HFF-Myc (cell line): ENCODE data around the gene SUGT1.
"Not testable (repeated sequence)": the region's sequence is repeated elsewhere in the genome, so short reads cannot be mapped to it uniquely, and the experiment has no call there.

Experiments used
- DNase-seq: peaks from one replicate; pipeline ENCODE4 v3.0.0-alpha.2; 2011; ENCODE audit warnings: low read depth; ENCODE audit errors: extremely low read depth
- H3K4me3 ChIP-seq: replicated peaks from 2 replicates; pipeline ENCODE4 v1.5.1; 2011; ENCODE audit warnings: low read depth, mild to moderate bottlenecking, control low read depth, low read length
- TF ChIP-seq, protein P1 (sequence below): IDR thresholded peaks from 2 replicates; pipeline ENCODE4 v1.5.1; 2012; ENCODE audit warnings: mild to moderate bottlenecking, low read depth, low read length, control low read depth; ENCODE audit errors: missing control alignments

The SUGT1 gene

DNA sequence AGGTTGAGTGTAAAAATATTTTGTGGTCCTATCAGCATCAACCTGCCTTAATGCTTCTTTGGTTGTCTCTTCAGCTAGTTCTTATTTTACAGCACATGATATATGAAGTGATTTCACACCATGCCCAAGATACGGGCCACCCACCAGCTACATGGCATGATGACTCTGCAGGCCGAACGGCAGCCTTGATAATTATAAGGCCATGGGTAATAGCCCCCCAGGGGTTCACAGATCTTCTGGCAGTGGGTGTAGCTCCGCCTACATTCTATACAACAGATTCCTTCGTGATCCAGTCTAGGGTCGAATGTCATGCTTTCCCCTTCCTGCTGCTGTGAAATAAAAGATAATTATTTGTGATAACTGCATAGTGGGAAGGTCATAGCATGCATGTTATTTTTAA is 50.8 kb downstream of the SUGT1 start:
- DNase-seq: no peak
- H3K4me3 ChIP-seq: no peak overlapping the region

DNA sequence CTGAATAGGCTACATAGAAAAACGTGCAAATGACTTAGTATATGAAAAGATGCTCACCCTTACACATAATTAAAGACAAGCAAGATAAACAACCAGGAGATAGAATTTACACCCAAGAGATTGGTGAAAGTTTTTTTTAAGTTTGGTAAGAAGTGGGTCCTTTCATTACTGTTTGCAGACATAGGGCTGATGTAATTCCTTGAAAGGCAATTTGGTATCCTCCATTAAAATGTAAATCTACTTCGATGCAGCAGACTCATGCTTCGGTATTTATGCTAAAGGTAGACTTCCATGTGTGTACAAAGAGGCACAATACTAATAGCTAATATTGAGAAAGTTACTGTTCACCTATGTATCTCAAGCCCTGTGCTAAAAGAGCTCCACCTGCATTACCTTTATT is 53.4 kb downstream of the SUGT1 start:
- H3K4me3 ChIP-seq: no peak overlapping the region
- TF ChIP-seq, protein P1, sequence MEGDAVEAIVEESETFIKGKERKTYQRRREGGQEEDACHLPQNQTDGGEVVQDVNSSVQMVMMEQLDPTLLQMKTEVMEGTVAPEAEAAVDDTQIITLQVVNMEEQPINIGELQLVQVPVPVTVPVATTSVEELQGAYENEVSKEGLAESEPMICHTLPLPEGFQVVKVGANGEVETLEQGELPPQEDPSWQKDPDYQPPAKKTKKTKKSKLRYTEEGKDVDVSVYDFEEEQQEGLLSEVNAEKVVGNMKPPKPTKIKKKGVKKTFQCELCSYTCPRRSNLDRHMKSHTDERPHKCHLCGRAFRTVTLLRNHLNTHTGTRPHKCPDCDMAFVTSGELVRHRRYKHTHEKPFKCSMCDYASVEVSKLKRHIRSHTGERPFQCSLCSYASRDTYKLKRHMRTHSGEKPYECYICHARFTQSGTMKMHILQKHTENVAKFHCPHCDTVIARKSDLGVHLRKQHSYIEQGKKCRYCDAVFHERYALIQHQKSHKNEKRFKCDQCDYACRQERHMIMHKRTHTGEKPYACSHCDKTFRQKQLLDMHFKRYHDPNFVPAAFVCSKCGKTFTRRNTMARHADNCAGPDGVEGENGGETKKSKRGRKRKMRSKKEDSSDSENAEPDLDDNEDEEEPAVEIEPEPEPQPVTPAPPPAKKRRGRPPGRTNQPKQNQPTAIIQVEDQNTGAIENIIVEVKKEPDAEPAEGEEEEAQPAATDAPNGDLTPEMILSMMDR: no peak
- no peak for DNase-seq

More for the DNA sequence above, 50.8 kb downstream of the SUGT1 start:
- TF ChIP-seq, protein P1: no peak

DNA sequence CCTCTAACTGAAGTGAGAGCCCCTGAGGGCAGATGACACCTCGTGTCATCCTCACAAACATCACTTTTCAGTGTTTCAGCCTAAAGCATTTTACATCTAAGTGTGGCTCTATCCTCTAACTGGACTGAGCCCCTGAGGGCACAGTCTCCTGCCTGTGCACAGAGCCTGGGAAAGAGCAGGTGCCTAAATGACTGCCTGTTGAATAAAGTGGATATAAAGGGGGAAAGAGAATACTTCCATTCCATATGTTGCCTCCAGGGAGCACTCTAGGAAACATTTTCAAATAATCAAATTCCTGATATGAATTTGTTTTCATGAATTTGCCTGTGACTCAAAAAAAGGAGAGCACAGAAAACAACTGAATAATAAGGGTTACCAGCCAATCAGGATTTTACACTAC is 54.7 kb downstream of the SUGT1 start:
- DNase-seq: no peak
- TF ChIP-seq, protein P1: no peak
- H3K4me3 ChIP-seq: no peak overlapping the region

DNA sequence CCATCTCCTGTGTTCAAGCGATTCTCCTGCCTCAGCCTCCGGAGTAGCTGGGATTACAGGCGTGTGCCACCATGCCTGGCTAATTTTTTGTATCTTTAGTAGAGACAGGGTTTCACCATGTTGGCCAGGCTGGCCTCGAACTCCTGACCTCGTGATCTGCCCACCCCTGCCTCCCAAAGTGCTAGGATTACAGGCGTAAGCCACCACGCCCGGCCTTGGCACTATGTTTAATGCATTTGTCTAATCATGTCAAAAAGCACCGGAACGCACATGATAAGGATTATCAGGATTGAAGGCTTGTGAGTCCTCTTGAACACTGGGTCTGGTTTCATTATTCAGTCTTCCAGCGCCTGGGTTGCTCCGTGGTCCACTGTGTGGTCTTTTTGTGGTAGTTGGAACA is 55.6 kb downstream of the SUGT1 start:
- H3K4me3 ChIP-seq, DNase-seq: not testable (repeated sequence)

DNA sequence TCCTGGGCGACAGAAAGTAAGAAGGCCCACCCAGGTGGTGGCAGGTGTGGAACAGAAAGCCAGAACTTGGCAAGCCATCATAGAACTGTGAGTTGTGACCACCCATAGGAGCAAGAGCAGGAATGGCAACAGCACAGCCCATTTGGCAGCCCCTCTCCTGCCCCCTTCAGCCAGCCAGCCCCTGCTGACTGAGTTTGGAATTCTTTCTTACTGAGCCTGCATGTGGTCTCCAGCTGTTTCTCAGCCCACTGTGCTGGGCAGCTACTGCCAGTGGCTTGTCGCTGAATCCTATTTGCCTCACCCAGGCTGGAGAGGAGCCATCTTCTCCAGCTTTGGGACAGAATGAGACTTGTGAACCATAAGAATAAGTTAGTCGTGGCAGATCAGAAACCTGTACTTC is 58.6 kb downstream of the SUGT1 start:
- peak; percentile 10 for DNase-seq
- TF ChIP-seq, protein P1: no peak

DNA sequence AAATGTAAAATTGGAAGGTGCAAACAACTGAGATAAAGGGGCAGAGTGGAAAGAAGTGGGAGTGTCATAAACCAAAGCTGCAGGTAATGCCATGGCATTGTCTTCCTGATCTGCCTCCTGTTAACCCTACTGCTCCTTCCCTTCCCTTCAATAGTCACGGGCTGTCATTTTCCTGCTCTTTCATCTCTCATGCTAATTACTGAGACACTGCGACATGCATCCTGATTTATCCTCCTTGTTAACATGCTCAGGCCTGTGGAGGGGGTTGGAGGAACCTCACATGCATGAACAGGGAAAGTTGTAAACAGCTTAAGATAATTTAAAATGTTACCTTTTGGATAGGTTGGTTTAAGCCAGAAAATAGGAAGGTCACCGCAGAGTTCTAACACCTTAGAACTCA is 59.7 kb downstream of the SUGT1 start:
- no peak for DNase-seq
- TF ChIP-seq, protein P1: no peak

More for the DNA sequence above, 58.6 kb downstream of the SUGT1 start:
- H3K4me3 ChIP-seq: no peak overlapping the region

DNA sequence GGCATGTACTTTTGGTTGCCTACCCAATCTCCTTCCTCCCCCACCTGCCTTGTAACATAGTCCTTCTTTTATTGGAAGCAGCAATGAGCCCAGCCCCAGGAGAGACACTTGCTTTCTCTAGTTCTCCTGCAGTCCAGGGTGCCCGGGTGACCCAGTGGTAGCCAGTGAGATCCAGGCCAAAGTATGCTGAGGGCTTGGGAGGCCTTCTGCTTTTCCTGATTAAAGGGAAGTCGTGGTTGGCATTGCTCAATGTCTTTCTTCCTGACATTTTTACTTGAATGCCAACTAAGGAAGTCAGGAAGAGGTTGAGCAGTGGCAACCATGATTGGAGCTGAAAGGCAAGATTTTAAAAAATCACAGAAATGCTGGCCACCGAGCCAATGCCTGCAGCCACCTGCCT is 61.3 kb downstream of the SUGT1 start:
- H3K4me3 ChIP-seq: no peak overlapping the region
- TF ChIP-seq, protein P1: no peak
- DNase-seq: no peak

More for the DNA sequence above, 59.7 kb downstream of the SUGT1 start:
- H3K4me3 ChIP-seq: no peak overlapping the region

DNA sequence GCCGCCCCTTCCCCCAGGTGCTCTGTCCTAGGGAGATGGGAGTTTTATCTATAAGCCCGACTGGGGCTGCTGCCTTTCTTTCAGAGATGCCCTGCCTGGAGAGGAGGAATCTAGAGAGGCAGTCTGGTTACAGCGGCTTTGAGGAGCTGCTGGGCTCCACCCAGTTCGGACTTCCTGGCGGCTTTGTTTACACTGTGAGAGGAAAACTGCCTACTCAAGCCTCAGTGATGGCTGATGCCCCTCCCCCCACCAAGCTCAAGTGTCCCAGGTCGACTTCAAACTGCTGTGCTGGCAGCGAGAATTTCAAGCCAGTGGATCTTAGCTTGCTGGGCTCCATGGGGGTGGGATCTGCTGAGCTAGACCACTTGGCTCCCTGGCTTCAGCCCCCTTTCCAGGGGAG is 68.3 kb downstream of the SUGT1 start:
- not testable (repeated sequence) for H3K4me3 ChIP-seq, DNase-seq

DNA sequence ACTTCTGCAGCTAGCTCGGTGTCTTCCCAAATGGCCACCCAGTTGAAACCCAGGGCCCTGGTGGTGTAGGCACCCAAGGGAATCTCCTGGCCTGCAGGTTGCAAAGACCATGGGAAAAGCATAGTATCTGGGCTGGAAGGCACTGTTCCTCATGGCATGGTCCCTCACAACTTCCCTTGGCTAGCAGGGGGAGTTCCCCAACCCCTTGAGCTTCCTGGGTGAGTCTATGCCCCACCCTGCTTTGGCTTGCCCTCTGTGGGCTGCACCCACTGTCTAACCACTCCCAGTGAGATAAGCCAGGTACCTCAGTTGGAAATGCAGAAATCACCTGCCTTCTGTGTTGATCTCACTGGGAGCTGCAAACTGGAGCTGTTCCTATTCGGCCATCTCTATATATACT is 68.7 kb downstream of the SUGT1 start:
- DNase-seq, H3K4me3 ChIP-seq: not testable (repeated sequence)
